Measurements from ENCODE around the gene DTNB.
"Not testable (repeated sequence)": the region's sequence is repeated elsewhere in the genome, so short reads cannot be mapped to it uniquely, and the experiment has no call there.

Gene DTNB

DNA sequence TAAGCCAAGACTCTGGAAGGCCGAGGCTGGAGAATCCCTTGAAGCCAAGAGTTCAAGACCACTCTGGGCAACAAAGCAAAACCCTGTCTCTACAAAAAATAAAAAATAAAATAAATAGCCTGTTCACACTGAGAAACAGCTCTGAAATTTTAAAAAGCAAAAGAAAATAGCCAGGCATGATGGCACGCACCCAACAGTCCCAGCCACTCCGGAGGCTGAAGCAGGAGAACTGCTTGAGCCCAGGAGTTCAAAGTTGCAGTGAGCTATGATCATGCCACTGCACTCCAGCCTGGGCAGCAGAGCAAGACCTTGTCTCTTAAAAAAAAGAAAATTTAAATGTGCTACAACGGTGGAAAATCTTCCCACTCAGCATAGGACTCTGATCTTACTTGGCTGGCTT lies 52.7 kb downstream of the DTNB start:
- DNase-seq = no peak

DNA sequence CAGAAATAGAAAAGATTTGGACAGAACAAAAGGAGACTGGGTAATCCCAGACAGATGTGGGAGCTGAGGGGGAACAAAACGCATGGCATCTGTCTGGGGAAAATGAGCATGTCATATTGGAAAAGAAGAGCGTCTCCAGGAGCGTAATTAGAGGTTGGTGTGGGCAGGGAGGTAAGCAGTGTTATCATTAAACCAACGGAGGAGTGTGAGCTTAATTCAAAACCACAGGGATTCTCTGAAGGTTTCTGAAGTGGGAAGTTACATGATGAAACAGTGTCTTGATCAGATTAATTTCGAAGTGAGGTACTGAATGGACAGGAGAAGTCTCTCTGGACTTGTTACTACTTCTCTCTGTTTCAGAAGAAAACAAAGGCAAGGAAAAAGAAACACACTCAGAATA lies 53.3 kb downstream of the DTNB start:
- no peak for DNase-seq

DNA sequence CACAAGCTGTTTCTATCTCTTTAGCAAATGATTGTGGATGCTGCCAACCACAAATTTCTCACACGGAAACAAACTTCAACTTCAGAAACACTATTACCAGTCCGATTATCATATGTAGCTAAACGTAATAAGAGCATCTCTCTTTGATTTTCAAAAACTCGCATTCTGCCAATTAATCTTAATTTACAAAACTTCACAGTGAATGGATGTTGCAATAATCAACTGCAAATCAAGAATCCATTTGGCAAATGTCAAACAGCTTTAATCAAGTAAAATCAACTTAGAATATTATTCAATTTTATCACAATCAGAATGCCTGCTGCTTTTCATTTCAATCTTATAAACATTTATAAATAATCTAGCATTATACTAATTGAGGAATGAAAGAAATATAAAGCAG lies 54.2 kb downstream of the DTNB start:
- DNase-seq = no peak

DNA sequence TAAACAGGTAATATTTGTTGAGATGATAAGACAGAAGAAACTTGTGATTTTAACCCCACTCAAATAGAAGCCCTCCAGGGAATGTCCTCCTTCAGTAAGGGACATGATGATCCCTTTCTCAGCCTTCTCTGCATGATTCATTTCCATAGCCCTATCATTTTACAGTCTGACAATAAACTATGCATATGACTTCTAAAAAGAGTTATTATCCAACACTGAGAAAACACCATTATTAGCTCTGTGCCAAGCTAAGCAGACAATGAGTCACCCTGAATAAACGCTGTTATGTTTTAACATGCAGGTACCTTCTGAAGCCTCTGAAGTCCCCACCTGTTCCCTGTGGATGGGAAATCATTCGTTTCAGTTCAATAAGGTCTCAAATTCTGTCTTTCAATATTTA lies 54.7 kb downstream of the DTNB start:
- DNase-seq = no peak

DNA sequence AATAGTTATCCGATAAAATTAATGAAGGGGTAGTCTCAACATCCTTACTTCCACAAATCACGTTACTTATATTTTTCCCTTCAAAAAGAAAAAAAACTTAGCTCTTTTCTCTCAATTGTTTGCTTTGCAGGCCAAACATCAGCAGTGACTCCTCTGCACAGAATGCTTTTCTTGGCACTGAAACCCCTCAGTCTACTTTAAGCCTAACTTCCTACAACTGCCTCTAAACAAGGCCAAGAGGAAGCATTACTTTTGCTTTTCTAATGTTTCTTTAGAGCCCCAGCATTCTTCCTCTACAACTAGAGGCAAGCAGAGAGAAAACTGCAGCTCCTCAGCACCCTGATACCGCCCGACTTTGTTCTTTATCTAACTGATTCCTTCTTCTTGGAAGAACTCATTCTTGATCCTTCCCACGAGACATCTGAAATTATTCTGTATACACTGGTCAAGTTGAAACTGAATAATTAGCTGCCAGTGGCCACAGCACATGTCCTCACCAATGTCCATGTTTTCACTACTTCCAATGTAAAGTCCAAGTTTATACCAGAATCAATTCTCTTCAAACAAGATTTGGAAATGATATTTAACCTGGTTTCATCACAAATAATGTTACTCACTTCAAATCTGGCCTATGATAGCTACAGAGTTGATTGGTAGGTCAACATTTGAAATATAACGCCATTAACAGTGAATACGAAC lies 55.3 kb downstream of the DTNB start:
- DNase-seq = no peak

DNA sequence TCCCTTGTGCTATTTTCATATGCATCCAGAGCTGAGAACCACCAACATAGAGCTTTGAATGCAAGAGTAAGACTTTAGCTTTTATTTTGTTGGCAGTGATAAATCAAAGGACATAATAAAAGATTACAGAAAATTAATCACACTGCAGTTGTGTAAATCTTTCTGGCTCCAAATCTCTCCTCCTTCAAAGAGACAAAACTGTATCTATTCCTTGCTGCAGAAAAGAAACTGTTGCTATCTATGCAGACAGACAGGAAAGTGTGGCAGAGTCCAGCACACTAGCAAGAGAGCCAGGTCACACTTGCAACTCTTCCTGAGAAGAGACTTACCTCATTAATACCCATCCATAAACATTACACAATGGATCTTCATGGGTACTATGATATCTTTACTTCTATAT lies 57.5 kb downstream of the DTNB start:
- DNase-seq = no peak

DNA sequence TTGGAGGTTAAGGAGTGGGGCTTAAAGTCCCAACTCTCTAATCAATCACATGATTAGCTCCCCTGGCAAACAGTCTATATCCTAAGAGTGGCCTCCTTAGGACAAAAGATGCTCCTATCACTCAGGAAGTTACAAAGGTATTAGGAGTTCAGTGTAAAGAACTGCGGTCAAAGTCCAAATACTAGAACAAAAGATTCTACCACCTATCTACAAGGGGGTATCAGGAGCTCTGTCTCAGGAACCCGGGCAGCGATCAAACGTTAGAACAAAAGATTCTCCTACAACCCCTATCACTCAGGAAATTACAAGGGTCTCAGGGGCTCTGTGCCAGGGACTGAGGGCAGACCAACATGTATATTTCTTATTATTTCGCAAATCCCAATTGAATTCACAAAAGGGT lies 58.0 kb downstream of the DTNB start:
- no peak for DNase-seq

DNA sequence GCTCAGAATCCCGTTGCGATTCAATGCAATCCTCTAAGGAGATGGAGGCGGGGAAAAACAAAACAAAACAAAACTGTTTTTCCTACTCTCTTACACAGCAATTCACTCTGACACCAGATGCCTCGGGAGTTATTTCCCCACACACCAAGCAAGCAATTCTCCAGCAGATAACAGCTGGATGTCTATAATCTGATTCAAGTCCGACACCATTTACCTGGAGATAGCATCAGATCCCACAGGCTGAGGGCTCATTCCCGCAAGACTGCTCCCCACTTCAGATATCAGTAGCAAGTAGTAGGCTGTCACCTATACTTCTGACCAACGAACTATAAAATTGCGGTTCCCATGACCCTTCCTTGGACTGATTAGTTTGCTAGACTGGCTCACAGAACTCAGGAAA lies 58.7 kb downstream of the DTNB start:
- DNase-seq = no peak

DNA sequence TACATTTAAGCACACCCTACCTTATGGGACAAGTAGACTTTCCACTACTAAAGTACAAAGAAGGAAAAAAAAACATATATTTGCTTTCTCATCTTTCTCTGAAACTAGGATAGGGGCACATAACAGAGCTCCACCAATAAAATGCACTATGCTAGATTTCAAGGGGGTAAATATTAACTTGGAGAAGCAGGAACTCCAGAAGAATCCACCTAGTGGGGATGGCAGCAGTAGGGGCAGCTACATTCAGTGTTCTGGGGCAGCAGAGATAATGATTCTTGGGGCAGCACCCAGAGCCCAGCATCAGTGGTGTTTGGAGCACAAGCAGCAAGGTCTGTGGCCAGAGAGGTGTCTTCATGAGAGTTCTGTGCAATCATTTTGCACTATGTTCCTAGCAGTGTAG lies 64.7 kb downstream of the DTNB start:
- DNase-seq = no peak

DNA sequence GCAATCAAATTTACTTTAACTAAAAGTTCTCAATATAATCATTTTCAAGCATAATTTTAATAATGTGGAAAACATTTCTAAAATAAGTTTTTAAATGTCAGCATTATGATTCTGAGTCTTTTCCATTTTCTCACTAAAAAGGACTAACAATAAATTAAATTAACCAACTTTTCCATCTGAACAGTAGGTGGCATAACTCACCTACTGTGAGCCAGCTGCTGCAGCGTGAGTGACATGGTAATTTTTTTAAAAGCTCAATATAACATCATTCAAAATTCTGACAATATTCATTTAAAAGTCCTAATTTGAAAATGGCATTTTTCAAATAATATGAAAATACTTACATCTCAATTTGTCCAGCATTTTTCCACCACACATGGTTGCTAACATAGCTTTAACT lies 66.5 kb downstream of the DTNB start:
- DNase-seq = no peak

DNA sequence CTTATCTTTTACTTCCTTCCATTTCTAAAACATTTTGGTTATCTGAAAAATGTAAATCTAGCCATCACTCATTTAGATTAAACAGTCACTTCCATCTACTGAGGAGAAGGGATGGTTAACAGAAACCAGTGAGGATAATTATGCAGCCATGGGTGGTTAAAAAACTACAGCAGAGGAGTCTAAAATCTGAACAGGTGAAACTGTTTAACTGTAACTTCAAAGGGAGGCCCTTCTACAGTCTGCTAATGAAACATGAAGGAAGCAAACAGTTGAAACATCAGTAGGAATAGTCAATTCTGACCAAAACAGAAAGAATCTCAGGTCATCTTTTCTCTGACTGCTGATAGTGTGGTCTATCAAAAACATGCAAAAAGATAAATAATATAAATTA lies 71.0 kb downstream of the DTNB start:
- DNase-seq = no peak

DNA sequence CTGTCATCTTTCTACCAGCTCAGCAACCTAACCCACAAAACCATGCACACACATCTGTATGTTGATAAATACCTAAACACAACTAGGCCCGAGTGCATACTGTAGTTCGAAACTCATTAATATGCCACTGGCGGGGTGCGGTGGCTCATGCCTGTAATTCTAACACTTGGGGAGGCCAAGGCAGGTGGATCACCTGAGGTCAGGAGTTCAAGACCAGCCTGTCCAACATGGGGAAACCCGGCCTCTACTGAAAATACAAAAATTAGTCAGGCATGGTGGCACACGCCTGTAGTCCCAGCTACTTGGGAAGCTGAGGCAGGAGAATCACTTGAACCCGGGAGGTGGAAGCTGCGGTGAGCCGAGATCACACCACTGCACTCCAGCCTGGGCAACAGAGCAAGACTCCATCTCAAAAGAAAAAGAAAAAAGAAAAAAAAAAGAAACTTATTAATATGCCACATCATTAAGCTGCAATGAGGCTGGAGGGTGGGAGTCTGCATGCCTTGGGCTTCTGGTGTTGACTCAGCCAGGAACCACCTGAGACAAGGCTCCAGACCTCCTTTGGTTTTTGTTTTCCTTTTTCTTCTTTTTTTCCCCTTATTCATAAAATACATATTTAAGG lies 71.6 kb downstream of the DTNB start:
- not testable (repeated sequence) for DNase-seq

DNA sequence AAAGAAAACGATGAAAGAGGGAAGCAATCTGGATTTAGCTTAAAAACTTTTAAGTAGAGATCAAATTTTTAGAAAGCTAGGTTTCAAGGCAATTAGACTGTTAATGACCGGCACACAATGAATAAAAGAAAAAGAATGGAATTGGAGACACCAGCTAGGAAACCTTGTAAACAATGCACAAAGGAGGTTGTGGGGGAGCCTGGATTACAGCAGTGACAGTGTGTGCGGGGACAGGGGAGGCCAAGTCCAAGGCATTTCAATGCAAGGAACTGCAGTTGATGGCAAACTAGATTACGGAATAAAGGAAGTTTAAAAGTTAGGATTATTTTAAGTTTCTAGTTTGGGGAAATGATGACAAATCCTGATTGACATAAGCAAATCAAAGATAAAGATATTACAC lies 74.5 kb downstream of the DTNB start:
- no peak for DNase-seq

DNA sequence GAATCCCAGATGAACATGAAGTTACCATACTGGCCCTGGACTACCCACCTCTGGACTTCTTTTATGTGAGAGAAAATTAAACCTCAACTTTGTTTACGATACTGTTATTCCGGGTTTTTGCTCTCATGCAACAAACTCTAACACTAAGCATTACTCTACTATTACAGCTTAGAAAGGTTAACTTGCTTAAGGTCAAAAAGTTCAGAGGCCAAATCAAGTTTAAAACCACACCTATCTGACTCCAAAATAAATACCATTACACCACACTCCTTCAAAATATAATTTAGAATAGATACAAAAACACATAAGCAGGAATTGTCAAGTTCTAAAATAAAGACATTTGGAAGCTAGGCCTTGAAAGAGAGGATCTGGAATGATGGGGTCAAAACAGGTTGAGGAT lies 75.0 kb downstream of the DTNB start:
- no peak for DNase-seq

DNA sequence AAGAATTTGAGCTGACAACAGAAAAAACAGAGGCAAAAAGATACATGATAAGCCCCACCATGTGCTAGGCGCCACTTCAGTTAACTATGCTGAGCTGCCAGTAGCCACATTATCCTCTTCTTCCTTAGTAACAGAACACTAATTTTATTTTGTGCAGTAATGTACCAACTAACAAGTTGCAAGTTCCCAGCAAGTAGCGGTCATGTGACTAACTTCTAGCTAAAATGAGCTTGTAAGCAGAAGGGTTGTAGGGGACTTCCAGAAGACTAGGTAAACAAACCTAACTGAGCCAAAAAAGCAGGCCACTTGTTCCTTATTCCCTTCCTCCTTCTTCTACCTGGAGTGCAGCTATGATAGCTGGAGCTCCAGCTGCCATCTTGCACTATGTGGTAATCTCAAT lies 75.5 kb downstream of the DTNB start:
- DNase-seq = no peak

DNA sequence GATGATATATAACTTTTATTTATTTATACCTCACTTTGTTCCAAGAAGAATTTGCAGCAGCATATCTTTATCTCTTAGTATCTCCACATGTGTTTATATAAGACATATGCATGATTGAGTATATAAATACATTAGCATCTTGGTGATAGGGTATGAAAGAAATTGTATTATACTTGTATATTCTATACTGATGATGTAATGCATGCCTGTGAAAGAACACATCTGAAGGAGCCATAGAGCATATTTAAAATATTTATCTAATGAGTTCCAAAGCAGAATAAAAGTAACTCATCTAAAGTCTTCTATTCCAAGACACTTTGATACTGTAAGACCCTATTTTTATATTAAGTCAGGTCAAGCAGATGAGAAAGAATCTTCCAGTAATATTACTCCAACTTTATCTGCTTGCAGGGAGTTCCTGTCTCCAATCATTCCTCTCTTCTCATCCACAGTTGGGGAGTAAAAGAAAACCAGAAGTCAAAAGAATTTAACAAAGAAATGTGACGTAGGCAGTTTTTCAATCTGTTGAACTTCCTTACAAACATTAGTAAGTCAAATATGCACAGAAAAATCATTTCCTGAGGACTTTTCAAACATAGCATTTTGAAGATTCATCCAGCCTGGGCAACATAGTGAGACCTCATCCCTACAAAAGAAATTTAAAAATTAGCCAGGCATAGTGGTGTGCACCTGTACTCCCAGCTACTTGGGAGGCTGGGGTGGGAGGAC lies 76.7 kb downstream of the DTNB start:
- no peak for DNase-seq

DNA sequence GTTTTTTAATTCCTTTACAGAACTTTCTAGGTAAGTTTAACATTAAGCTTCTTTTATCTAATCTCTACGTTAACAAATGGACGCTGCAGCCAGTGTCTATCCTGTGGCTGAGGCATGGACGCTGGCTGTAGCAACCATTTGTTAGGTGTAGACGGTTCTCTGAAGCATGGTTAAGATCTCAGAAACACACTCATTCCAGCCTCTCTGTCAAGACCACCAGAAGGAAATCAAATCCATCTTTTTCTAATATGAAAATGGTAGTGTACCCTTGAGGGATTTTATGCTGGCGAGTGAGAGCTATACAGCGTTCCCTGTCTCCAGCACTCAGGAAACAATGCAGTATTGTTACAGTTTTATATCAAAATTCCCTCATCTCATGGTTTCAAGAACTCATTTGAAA lies 78.0 kb downstream of the DTNB start:
- no peak for DNase-seq

DNA sequence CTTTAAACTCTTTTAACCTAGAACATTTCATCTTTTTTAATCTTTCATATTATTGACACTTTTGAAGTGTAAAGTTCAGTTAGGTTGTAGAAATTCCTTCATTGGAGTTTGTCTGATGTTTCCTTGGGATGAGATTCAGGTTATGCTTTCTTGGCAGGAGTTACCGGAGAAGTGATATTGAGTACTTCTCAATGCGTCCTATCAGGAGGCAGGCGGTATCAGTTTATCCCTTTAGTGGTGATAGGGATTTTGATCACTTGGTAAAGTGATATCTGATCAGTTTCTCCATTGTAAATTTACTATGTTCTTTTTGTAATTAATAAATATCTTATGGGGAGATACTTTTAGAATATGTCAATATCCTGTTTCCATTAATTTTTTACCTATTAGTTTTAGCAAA lies 78.4 kb downstream of the DTNB start:
- no peak for DNase-seq

DNA sequence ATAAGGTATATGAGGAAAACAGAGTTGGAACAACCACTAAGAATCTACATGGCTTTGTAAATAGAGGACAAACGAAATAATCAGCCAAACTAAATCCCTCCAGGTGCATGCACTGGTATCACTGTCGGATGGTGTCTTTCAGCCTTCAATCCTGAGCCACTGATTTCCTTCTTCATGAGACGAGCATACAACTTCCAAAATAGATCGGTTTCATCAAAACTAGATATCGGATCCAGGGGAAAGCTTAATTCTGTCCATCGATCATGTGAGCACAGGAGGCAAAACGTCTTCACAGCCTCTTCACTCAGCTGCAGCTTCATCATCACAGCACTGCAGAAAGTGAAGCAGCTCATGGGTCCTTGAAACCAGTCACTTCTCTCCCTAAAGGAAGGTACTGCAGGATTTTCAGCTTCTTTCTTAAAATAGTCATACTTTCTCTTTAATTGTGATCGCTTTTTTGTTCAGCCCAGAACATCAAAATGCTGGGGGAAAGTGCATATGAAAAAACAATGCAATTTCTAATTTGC lies 80.5 kb downstream of the DTNB start:
- no peak for DNase-seq

DNA sequence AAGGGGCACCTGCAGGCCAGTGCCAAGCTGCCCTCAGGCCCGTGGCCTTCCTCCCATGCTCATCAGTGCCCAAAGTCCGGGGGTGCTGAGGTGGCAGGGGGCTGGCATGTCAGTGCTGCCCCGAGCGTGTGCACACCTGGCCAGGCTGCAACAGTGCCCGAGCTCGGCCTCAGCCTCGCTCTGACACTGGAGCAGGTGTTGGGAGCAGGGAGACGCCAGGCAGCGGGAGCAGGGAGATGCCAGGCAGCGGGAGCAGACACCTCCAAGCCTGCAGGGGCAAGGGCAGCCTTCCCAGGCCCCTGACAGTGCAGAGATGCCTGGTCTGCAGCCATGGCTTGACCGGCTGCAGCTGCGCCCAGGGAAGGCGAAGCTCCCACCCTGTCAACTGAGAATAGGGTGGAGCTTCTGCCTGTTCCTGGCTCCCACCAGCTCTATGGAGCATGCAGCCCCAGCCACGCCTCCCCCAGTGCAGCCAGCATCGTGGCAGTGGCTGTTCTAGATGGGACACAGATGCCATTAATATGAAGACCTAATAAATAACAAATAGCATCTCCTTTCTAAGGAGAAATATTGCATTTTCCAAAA lies 82.4 kb downstream of the DTNB start:
- no peak for DNase-seq

DNA sequence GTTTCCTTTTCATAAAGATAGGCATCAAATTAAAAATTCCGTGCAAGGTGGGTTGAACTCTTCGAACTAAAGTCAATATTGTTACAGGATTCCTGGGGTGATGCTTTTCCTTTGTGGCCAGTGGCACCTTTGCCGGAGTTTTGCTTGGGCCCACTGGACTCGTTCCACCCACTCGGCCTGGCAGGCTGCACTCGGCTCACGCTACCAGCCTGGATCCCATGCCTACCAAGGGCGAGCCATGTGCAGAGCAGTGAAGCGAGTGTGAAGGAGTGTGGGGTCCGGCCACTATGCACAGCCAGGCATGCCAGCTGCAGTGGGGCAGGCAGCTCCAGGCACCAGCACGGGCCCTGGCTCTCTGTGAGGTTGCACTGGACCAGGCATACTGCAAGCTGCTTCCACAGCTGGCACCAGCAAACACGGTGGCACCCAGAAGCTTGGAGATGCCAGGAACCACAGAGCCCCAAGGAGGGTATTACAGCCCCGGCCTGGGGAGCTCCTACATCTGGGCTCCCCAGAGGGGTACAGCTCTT lies 83.6 kb downstream of the DTNB start:
- no peak for DNase-seq

DNA sequence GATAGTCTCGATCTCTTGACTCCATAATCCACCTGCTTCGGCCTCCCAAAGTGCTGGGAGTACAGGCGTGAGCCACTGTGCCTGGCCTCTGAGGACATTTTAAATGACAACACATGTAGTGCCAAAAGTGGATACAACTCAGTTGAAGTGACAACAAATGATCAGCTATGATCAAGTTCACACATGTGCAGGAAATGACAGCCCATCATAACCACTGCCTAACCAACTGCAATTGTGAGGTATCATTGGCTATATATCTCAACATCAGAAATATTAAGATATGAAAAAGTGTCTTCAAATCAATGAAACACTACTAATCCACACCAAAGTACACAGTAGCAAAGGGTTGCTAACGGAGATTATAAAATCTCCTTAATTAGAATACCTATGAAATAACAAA lies 84.8 kb downstream of the DTNB start:
- no peak for DNase-seq

DNA sequence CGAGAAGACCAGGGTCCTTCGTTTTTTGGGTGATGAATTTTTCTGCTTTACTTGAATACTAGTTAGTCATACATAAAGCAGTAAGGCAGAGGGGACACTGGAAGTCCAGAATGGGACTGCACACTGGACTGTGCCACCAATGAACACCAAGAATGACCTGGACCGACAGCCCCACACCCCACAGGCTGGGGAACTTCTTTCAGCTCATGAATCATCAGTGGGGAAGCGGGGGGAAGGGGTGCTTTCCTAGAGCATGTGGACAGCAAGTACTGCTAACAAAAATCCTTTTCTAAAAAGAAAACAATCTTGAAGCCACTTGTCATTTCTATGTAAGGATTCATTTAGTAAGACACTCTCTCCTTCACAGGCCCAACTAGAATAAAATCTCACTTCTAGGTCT lies 86.0 kb downstream of the DTNB start:
- no peak for DNase-seq

DNA sequence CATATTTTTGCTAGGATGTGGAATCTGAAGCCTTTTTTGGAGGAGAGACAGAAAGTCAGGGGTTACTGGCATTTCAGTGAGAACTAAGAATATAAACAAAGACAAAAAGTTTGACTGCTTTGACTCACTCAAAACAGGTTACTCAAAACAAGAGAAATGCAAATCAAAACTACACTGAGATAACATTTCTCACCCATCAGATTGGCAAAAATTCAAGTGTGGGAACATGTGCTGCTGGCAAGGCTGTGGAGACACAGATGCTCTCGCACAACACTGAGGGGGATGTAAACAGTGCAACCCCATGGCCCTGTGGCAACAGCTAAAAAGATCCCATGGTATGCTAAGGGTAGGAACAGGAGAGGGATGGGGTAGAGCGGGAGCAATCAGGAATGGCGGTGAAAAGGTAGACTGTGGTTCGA lies 86.6 kb downstream of the DTNB start:
- no peak for DNase-seq

Measured in SIG-M5 (cell line).